ENCODE data around the gene MIEN1. TPM values are rescaled to one million over a fixed set of nuclear protein-coding genes. Genes with fewer than 3 reads are reported as not detected.

The MIEN1 gene
- total RNA-seq, 1 donor from 2014 or later = 26.6 TPM

- peaks cover 43% of the 10 kb centered on the region for H3K36me3 ChIP-seq (ENCODE audit: control insufficient read depth, insufficient read depth, low read length)
- FAIRE-seq (no peak), DNase-seq (ENCODE audit: low read depth) (no peak)
- no peak overlapping the region for H3K4me3 ChIP-seq (ENCODE audit: low read depth, low read length)
- TF ChIP-seq CTCF (IDR thresholded peaks at IDR 0.05; ENCODE audit: insufficient read depth, low read length, severe bottlenecking) = no peak
- no peaks in the 10 kb centered on the region for H3K27me3 ChIP-seq (ENCODE audit: control insufficient read depth, insufficient read depth, low read length)
Observed at GRCh38 chr17:39722965-39723848, 7.1 kb downstream of the MIEN1 start.

DNA sequence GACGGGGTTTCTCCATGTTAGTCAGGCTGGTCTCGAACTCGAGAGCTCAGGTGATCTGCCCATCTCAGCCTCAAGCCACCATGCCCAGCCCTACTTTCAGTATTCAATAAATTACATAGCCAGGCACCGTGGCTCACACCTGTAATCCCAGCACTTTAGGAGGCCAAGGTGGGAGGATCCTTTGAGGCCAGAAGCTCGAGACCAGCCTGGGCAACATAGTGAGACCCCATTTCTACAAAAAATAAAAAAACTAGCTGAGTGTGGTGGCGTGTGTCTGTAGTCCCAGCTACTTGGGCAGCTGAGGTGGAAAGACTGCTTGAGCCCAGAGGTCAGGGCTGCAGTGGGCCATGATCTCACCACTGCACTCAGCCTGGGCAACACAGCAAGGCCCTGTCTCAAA is 8.2 kb downstream of the MIEN1 start:
- Histone ChIP-seq H3K27me3 (ENCODE audit: control insufficient read depth, insufficient read depth, low read length) (no peaks in the 10 kb centered on the region), H3K4me3 (ENCODE audit: low read depth, low read length) (no peak overlapping the region), H3K36me3 (ENCODE audit: control insufficient read depth, insufficient read depth, low read length) (peaks cover 39% of the 10 kb centered on the region)
- DNase-seq (ENCODE audit: low read depth) (no peak), FAIRE-seq (no peak)
- no peak for TF ChIP-seq CTCF (IDR thresholded peaks at IDR 0.05; ENCODE audit: insufficient read depth, low read length, severe bottlenecking)

DNA sequence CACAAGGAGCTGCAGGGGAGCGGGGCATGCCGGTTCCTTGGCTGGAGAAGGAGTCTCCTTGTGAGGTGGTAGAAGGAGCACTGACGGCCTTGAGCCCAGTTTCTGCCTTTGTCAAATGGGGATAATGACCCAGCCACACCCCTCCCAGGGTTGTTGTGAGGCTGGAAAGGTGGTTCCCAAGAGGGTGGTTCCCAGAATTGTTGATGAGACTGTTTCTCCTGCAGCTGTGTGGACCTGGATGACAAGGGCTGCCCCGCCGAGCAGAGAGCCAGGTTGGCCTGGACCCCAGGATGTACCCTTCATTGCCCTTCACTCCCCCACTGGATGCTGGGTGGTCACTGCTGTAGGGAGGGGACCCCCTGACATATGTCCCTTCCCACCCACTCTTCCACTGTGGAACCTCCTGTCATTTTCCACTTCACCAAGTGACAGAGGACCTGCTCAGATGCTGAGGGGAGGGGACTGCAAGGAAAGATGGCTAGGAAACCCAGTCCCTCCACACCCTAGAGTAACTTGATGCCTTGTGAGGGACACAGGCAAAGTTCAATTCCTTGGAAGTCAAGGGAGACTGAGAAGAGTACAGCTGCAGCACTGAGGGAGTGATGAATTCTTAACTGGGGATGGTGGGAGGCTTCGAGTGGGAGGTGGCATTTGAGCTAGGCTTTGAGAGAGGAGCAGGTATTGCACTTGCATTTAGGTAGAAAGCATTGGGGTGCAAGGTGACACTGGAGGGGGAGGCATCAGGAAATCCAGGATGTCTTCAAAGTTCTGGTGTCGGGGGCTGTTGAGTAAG is 10.6 kb downstream of the MIEN1 start:
- DNase-seq (ENCODE audit: low read depth) (no peak), FAIRE-seq (no peak)
- Histone ChIP-seq H3K36me3 (ENCODE audit: control insufficient read depth, insufficient read depth, low read length) (peaks cover 33% of the 10 kb centered on the region), H3K4me3 (ENCODE audit: low read depth, low read length) (no peak overlapping the region), H3K27me3 (ENCODE audit: control insufficient read depth, insufficient read depth, low read length) (no peaks in the 10 kb centered on the region)
- no peak for TF ChIP-seq CTCF (IDR thresholded peaks at IDR 0.05; ENCODE audit: insufficient read depth, low read length, severe bottlenecking)

DNA sequence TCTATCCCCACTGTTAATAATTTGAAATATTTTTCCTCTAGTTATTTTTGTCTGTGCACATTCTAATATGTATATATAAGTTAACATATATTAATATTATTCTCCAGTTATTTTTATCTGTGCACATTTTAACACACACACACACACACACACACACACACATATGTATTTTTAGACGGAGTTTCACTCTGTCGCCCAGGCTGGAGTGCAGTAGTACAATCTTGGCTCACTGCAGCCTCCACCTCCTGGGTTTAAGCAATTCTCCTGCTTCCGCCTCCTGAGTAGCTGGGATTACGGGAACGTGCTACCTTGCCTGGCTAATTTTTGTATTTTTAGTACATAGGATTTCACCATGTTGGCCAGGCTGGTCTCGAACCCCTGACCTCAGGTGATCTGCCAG is 12.7 kb downstream of the MIEN1 start:
- DNase-seq (ENCODE audit: low read depth) (no peak), FAIRE-seq (no peak)
- Histone ChIP-seq H3K36me3 (ENCODE audit: control insufficient read depth, insufficient read depth, low read length) (peaks cover 23% of the 10 kb centered on the region), H3K4me3 (ENCODE audit: low read depth, low read length) (no peak overlapping the region), H3K27me3 (ENCODE audit: control insufficient read depth, insufficient read depth, low read length) (no peaks in the 10 kb centered on the region)
- TF ChIP-seq CTCF (IDR thresholded peaks at IDR 0.05; ENCODE audit: insufficient read depth, low read length, severe bottlenecking) = no peak

GRCh38 chr17:39716879-39717536 is 13.3 kb downstream of the MIEN1 start:
- peak; percentile 62 for DNase-seq (ENCODE audit: low read depth)
- H3K27me3 ChIP-seq (ENCODE audit: control insufficient read depth, insufficient read depth, low read length) = no peaks in the 10 kb centered on the region
- H3K4me3 ChIP-seq (ENCODE audit: low read depth, low read length) = no peak overlapping the region
- FAIRE-seq = peak; percentile 97
- H3K36me3 ChIP-seq (ENCODE audit: control insufficient read depth, insufficient read depth, low read length) = peaks cover 26% of the 10 kb centered on the region
- no peak for TF ChIP-seq CTCF (IDR thresholded peaks at IDR 0.05; ENCODE audit: insufficient read depth, low read length, severe bottlenecking)

All from bronchial epithelial cell (primary cell).